Thyroid gland (tissue), 4 donors: Measurements from ENCODE around the gene DLG2. TPM values are rescaled to one million over a fixed set of nuclear protein-coding genes. Genes with fewer than 3 reads are reported as not detected.

ENCODE experiments used
- DNase-seq, 2 donors: peaks; one replicate each; pipeline ENCODE4 v3.0.0-alpha.2; 2019
- H3K27ac ChIP-seq, 3 donors: fragments of 200-600 bp; sonication (generic); 1 replicate in 2 of 3; 2 replicates in 1 of 3; pipeline ENCODE4 v1.5.1; 2016 to 2019; ENCODE audit warnings: mild to moderate bottlenecking in 1 of 3, moderate library complexity in 1 of 3
- H3K27me3 ChIP-seq: fragments of 200-600 bp; sonication (generic); one replicate; pipeline ENCODE4 v1.5.1; 2019
- H3K36me3 ChIP-seq, 2 donors: fragments of 200-600 bp; sonication (generic); one replicate each; pipeline ENCODE4 v1.5.1; 2016 to 2019
- H3K4me1 ChIP-seq, 2 donors: fragments of 200-600 bp; sonication (generic); one replicate each; pipeline ENCODE4 v1.5.1; 2017 to 2019
- H3K4me3 ChIP-seq, 3 donors: fragments of 200-600 bp; sonication (generic); replicated peaks in 1 of 3; 1 replicate in 2 of 3; 2 replicates in 1 of 3; pipeline ENCODE4 v1.5.1; 2016; ENCODE audit warnings: mild to moderate bottlenecking in 1 of 3
- H3K9me3 ChIP-seq: fragments of 200-600 bp; sonication (generic); one replicate; pipeline ENCODE4 v1.5.1; 2017
- POLR2A ChIP-seq, 2 donors: fragments of 450-650 bp; IDR thresholded peaks; one replicate each; pipeline ENCODE4 v1.6.1; 2017; ENCODE audit warnings: antibody characterized with exemption in 2 of 2, mild to moderate bottlenecking in 2 of 2, moderate library complexity in 1 of 2
- WGBS, 2 donors: methylation state at CpG; one replicate each; pipeline ENCODE4 v1.1.5; 2017; 5-methylcytosine and 5-hydroxymethylcytosine counted together
- intact Hi-C: fragments of 100-400 bp; cut with DNase I; formaldehyde crosslinking; loops from one replicate; pipeline ENCODE4 v1.15.1; 2023
- total RNA-seq, 4 donors: library from RNA; depleted of rRNA; stranded (reverse); fragments of >200 nt; gene quantifications; one replicate each; pipeline ENCODE4 v1.2.3, GENCODE V29; 2016
- TF ChIP-seq, protein P1 (sequence below), 6 experiments: fragments of 200-600 bp in 3 of 6; fragments of 450-650 bp in 3 of 6; sonication (generic) in 3 of 6; IDR thresholded peaks; one replicate each; pipeline ENCODE4 v1.5.1; 2016 to 2019; ENCODE audit warnings: antibody characterized with exemption in 6 of 6, mild to moderate bottlenecking in 2 of 6, inconsistent platforms in 1 of 6, moderate library complexity in 1 of 6

DLG2 gene
- total RNA-seq, 4 donors from 2014 or later, result 29.4 to 79.4 (median 42.4) TPM

DNA sequence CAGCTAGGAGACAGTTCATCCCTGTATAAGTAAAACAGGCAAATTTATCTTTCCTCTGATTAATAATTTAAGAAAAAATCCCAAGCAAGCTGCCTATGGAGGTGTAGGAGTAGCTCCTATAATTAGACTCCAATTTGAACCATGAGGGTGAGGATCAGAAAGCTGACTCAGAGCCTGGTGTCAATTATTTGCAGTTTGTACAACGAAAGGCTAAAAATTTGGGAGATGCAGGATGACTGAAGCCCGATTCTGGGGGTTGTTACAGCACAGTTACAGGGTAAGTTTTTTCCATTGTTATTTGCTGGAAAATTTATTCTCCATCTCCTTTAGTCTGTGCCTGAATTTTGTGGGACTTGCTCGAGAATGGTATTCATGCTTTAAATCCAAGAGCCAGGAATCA lies 1981.6 kb downstream of the DLG2 start:
- Histone ChIP-seq H3K4me1 (peaks cover 26 to 54% of the 10 kb centered on the region in 2 donors), H3K9me3 (no peaks in the 10 kb centered on the region), H3K27me3 (no peaks in the 10 kb centered on the region), H3K27ac (peak overlapping the region; percentile 43 to 49 (median 48)), H3K36me3 (no peaks in the 10 kb centered on the region), H3K4me3 (no peak overlapping the region)
- 91 to 95% methylated on average over 3 of the region's 3 CpGs for WGBS, 2 donors
- intact Hi-C loops, result no loop called here
- TF ChIP-seq, protein P1, sequence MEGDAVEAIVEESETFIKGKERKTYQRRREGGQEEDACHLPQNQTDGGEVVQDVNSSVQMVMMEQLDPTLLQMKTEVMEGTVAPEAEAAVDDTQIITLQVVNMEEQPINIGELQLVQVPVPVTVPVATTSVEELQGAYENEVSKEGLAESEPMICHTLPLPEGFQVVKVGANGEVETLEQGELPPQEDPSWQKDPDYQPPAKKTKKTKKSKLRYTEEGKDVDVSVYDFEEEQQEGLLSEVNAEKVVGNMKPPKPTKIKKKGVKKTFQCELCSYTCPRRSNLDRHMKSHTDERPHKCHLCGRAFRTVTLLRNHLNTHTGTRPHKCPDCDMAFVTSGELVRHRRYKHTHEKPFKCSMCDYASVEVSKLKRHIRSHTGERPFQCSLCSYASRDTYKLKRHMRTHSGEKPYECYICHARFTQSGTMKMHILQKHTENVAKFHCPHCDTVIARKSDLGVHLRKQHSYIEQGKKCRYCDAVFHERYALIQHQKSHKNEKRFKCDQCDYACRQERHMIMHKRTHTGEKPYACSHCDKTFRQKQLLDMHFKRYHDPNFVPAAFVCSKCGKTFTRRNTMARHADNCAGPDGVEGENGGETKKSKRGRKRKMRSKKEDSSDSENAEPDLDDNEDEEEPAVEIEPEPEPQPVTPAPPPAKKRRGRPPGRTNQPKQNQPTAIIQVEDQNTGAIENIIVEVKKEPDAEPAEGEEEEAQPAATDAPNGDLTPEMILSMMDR (IDR thresholded peaks at IDR 0.05), result no peak
- TF ChIP-seq POLR2A (IDR thresholded peaks at IDR 0.05), result no peak
- no peak for DNase-seq

DNA sequence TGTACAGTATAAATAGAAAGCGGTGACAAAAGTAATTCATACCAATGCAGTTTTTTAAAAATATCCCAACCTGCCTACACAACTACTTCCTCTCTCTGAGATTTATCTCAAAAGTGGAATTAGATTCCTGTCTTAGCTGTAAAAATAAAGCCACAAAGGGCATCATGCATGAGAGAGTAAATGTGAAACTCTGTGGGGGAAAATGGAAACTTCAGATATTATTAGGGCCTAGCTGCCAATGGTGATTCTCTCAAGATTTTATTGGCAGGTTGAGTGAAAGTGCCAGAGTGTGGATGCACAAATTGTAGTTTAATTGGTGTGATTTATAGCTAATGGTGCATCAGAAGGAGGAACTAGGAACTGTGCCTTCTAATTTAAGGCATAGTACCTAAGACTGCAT lies 1984.0 kb downstream of the DLG2 start:
- Histone ChIP-seq H3K36me3 (no peaks in the 10 kb centered on the region), H3K27ac (peak overlapping the region; percentile 84 to 87 (median 86)), H3K9me3 (no peaks in the 10 kb centered on the region), H3K4me3 (no peak overlapping the region), H3K4me1 (peaks cover 15 to 41% of the 10 kb centered on the region in 2 donors), H3K27me3 (no peaks in the 10 kb centered on the region)
- TF ChIP-seq, protein P1 (IDR thresholded peaks at IDR 0.05), result no peak
- TF ChIP-seq POLR2A (IDR thresholded peaks at IDR 0.05), result no peak
- intact Hi-C loops, result no loop called here
- WGBS, 2 donors, result 88 to 90% methylated on average over 1 of the region's 1 CpG
- DNase-seq, result no peak

DNA sequence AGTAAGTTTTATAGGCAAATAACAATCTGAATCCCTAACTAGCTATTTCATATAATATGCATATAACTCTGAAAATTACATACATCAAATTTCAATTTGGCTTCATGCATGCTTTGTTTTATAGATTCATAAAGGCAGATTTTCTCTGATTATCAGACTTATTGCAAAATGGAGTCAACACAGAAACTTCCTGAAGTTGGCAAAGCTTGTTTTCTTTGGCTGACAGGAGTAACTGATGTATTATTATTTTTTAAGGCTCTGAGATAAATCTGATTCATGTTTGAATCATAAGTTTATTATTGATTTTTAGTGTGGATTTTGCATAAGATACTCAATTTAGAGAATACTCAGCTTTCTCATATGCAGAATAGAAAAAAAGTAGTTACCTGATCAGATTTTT lies 1984.6 kb downstream of the DLG2 start:
- H3K27ac ChIP-seq, result peak overlapping the region; percentile 84 to 87 (median 86)
- peaks cover 15 to 40% of the 10 kb centered on the region in 2 donors for H3K4me1 ChIP-seq
- TF ChIP-seq, protein P1 (IDR thresholded peaks at IDR 0.05), result no peak
- TF ChIP-seq POLR2A (IDR thresholded peaks at IDR 0.05), result no peak
- H3K27me3 ChIP-seq, result no peaks in the 10 kb centered on the region
- H3K36me3 ChIP-seq, result no peaks in the 10 kb centered on the region
- intact Hi-C loops, result no loop called here
- no peak overlapping the region for H3K4me3 ChIP-seq
- no peak for DNase-seq
- no peaks in the 10 kb centered on the region for H3K9me3 ChIP-seq

DNA sequence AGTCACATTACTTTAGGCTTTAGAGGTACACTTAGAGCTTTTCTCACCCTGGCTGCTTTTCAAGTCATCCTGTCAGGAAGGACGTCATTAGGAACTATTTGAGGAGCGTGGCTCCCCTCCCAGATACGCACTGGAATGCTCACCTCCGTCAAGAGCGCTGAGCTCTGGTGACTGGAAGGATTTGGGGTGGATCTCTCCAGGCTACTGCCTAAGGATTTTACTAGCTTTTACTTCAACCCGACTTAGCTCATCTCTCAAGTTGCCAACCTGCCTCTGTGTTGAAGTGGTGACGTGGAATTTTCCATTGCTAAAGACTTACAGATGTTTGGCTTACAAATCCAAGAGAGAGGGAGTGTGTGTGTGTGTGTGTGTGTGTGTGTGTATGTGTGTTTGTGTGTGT lies 1985.6 kb downstream of the DLG2 start:
- intact Hi-C loops, result no loop called here
- Histone ChIP-seq H3K27ac (peak overlapping the region; percentile 84 to 87 (median 86)), H3K9me3 (no peaks in the 10 kb centered on the region), H3K27me3 (no peaks in the 10 kb centered on the region), H3K4me1 (peaks cover 15 to 40% of the 10 kb centered on the region in 2 donors), H3K4me3 (no peak overlapping the region), H3K36me3 (no peaks in the 10 kb centered on the region)
- DNase-seq, result peak; percentile 85 to 88
- WGBS, 2 donors, result 9 to 14% methylated on average over 7 of the region's 7 CpGs
- peak in 1 of 2 donors; percentile 64 for TF ChIP-seq POLR2A (IDR thresholded peaks at IDR 0.05)
- TF ChIP-seq, protein P1 (IDR thresholded peaks at IDR 0.05), result no peak

DNA sequence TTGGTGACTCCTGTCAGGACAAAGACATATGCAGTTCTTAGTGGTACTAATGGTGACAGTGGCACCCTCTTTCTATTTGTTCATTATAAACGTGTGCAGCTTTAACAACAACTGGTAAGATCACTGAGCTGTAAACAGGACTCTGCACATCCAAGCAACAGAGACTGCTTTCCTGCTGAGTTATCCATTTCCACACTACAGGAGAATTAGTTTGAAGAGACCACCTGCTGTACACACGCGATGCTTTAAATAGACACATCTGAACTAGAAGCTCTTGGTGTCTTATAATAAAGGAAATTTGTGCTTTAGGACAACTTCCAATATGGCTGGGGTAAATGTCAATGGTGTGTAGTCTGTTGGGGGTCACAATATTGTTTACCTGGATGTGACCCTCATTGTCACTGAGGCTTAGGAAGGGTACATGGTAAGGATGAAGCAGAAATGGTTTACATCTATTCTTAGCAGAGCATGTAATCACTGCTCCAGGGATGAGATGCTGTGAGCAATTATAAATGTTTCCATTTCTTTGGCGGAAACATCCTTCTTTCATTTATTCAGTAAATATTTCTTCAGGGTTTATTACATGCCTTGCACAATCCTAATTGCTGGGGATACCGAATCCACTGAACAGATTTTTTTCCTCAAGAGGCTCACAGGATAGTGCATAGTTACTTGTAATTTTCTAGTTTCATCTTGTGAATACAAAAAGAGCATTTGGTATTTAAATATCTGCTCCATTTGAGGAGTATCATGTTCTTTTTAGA lies 1987.0 kb downstream of the DLG2 start:
- WGBS, 2 donors, result 69 to 78% methylated on average over 5 of the region's 5 CpGs
- intact Hi-C loops, result no loop called here
- H3K9me3 ChIP-seq, result no peaks in the 10 kb centered on the region
- no peak for DNase-seq
- H3K36me3 ChIP-seq, result no peaks in the 10 kb centered on the region
- H3K27ac ChIP-seq, result peak overlapping the region in 2 of 3 donors; percentile 84 to 86
- no peak overlapping the region for H3K4me3 ChIP-seq
- peaks cover 15 to 40% of the 10 kb centered on the region in 2 donors for H3K4me1 ChIP-seq
- TF ChIP-seq, protein P1 (IDR thresholded peaks at IDR 0.05), result no peak
- TF ChIP-seq POLR2A (IDR thresholded peaks at IDR 0.05), result no peak
- H3K27me3 ChIP-seq, result no peaks in the 10 kb centered on the region
